ENCODE results near the gene BCR. TPM values are rescaled to one million over a fixed set of nuclear protein-coding genes. Genes with fewer than 3 reads are reported as not detected.

Gene BCR
- total RNA-seq, 2 experiments from 2014 or later: 60.0 to 64.8 TPM

GRCh38 chr22:23169043-23169406, 11.3 kb upstream of the BCR start:
- no peaks in the 10 kb centered on the region for H3K27me3 Mint-ChIP-seq
- Histone ChIP-seq H3K27me3 (ENCODE audit: control insufficient read depth in 1 of 2, insufficient read depth in 2 of 2, low read length in 2 of 2) (no peaks in the 10 kb centered on the region), H3K27ac (ENCODE audit: low read depth in 1 of 2, low read length in 2 of 2) (no peak overlapping the region), H3K9me3 (ENCODE audit: control insufficient read depth in 1 of 2, insufficient read depth in 1 of 2, low read length in 2 of 2) (peaks cover 0 to 7% of the 10 kb centered on the region in 2 experiments), H3K4me1 (ENCODE audit: insufficient read depth, low read length) (peaks cover 2% of the 10 kb centered on the region), H3K36me3 (ENCODE audit: insufficient read depth, low read length) (no peaks in the 10 kb centered on the region), H3K4me3 (ENCODE audit: low read length) (no peak overlapping the region)
- ATAC-seq (ENCODE audit: poor library complexity) (no peak), DNase-seq (no peak)
- ChIA-PET POLR2A (no interaction called here), CTCF (no interaction called here)
- no peak overlapping the region for H3K4me3 Mint-ChIP-seq
- no peaks in the 10 kb centered on the region for H3K36me3 Mint-ChIP-seq (ENCODE audit: low read depth)
- TF ChIP-seq, protein P1, sequence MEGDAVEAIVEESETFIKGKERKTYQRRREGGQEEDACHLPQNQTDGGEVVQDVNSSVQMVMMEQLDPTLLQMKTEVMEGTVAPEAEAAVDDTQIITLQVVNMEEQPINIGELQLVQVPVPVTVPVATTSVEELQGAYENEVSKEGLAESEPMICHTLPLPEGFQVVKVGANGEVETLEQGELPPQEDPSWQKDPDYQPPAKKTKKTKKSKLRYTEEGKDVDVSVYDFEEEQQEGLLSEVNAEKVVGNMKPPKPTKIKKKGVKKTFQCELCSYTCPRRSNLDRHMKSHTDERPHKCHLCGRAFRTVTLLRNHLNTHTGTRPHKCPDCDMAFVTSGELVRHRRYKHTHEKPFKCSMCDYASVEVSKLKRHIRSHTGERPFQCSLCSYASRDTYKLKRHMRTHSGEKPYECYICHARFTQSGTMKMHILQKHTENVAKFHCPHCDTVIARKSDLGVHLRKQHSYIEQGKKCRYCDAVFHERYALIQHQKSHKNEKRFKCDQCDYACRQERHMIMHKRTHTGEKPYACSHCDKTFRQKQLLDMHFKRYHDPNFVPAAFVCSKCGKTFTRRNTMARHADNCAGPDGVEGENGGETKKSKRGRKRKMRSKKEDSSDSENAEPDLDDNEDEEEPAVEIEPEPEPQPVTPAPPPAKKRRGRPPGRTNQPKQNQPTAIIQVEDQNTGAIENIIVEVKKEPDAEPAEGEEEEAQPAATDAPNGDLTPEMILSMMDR (IDR thresholded peaks at IDR 0.05): no peak
- intact Hi-C loops (cut with DNase I, micrococcal nuclease): no loop called here
- peaks cover 4% of the 10 kb centered on the region for H3K4me1 Mint-ChIP-seq (ENCODE audit: low read depth)
- H3K9me3 Mint-ChIP-seq: no peaks in the 10 kb centered on the region
- no peak overlapping the region for H3K27ac Mint-ChIP-seq

- TF ChIP-seq, protein P1 (IDR thresholded peaks at IDR 0.05): no peak
- intact Hi-C loops (cut with DNase I, micrococcal nuclease): no loop called here
- CTCF ChIA-PET: interaction anchor here (1.0 to 3.3 kb wide), 3 partner anchors 106 to 114 kb away, joined by 3 to 48 read pairs (median 22); no protein-coding TSS in a partner anchor
- Histone ChIP-seq H3K36me3 (ENCODE audit: insufficient read depth, low read length) (no peaks in the 10 kb centered on the region), H3K9me3 (ENCODE audit: control insufficient read depth in 1 of 2, insufficient read depth in 1 of 2, low read length in 2 of 2) (peaks cover 0 to 12% of the 10 kb centered on the region in 2 experiments), H3K27me3 (ENCODE audit: control insufficient read depth in 1 of 2, insufficient read depth in 2 of 2, low read length in 2 of 2) (no peaks in the 10 kb centered on the region), H3K27ac (ENCODE audit: low read depth in 1 of 2, low read length in 2 of 2) (no peak overlapping the region), H3K4me1 (ENCODE audit: insufficient read depth, low read length) (peaks cover 53% of the 10 kb centered on the region), H3K4me3 (ENCODE audit: low read length) (no peak overlapping the region)
- ATAC-seq (ENCODE audit: poor library complexity) (no peak), DNase-seq (peak in 2 of 14 experiments; percentile 20 to 42)
- Mint-ChIP-seq H3K36me3 (ENCODE audit: low read depth) (no peaks in the 10 kb centered on the region), H3K9me3 (no peaks in the 10 kb centered on the region), H3K4me3 (no peak overlapping the region), H3K27ac (no peak overlapping the region), H3K4me1 (ENCODE audit: low read depth) (peaks cover 23% of the 10 kb centered on the region), H3K27me3 (no peaks in the 10 kb centered on the region)
- POLR2A ChIA-PET: no interaction called here
Observed at GRCh38 chr22:23175817-23176644, 4.3 kb upstream of the BCR start.

DNA sequence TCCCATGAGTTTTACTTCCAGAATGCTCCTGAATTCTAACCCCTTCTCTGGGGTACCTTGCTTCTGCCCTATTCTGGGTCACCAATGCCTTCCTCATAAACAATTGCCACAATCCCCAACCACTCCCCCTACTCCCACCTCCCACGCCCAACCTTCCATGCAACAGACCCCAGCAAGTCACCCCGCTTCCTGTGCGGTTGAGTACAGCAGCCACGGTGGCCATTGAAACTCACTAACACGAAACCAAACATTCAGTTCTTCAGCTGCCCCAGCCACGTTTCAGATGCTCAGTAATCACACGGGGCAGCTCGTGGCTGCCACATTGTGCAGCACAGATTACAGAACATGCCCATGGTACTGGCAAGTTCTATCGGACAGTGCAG, 3.7 kb upstream of the BCR start:
- POLR2A ChIA-PET: no interaction called here

More for the DNA sequence above, 3.7 kb upstream of the BCR start:
- Histone ChIP-seq H3K36me3 (ENCODE audit: insufficient read depth, low read length) (no peaks in the 10 kb centered on the region), H3K27me3 (ENCODE audit: control insufficient read depth in 1 of 2, insufficient read depth in 2 of 2, low read length in 2 of 2) (no peaks in the 10 kb centered on the region), H3K9me3 (ENCODE audit: control insufficient read depth in 1 of 2, insufficient read depth in 1 of 2, low read length in 2 of 2) (peaks cover 0 to 12% of the 10 kb centered on the region in 2 experiments), H3K4me3 (ENCODE audit: low read length) (no peak overlapping the region), H3K4me1 (ENCODE audit: insufficient read depth, low read length) (peaks cover 58% of the 10 kb centered on the region), H3K27ac (ENCODE audit: low read depth in 1 of 2, low read length in 2 of 2) (no peak overlapping the region)
- H3K27me3 Mint-ChIP-seq: no peaks in the 10 kb centered on the region
- no peaks in the 10 kb centered on the region for H3K36me3 Mint-ChIP-seq (ENCODE audit: low read depth)
- peaks cover 23% of the 10 kb centered on the region for H3K4me1 Mint-ChIP-seq (ENCODE audit: low read depth)
- H3K27ac Mint-ChIP-seq: no peak overlapping the region
- CTCF ChIA-PET: interaction anchor here (1.0 to 3.2 kb wide), 3 partner anchors 32 to 114 kb away, joined by 3 to 48 read pairs (median 3); no protein-coding TSS in a partner anchor
- H3K9me3 Mint-ChIP-seq: no peaks in the 10 kb centered on the region
- DNase-seq: peak in 1 of 14 experiments; percentile 20
- H3K4me3 Mint-ChIP-seq: no peak overlapping the region
- no peak for ATAC-seq (ENCODE audit: poor library complexity)
- TF ChIP-seq, protein P1 (IDR thresholded peaks at IDR 0.05): no peak
- intact Hi-C loops (cut with DNase I, micrococcal nuclease): no loop called here
